Activated CD8-positive, alpha-beta memory T cell treated with anti-CD3 and anti-CD28 coated beads for 4 hours (primary cell): ENCODE results near the gene SLCO4A1.

Experiments
- DNase-seq, 2 donors: peaks; one replicate each; pipeline ENCODE4 v3.0.0-alpha.2; 2020; ENCODE audit warnings: low read depth in 2 of 2

The SLCO4A1 gene

DNA sequence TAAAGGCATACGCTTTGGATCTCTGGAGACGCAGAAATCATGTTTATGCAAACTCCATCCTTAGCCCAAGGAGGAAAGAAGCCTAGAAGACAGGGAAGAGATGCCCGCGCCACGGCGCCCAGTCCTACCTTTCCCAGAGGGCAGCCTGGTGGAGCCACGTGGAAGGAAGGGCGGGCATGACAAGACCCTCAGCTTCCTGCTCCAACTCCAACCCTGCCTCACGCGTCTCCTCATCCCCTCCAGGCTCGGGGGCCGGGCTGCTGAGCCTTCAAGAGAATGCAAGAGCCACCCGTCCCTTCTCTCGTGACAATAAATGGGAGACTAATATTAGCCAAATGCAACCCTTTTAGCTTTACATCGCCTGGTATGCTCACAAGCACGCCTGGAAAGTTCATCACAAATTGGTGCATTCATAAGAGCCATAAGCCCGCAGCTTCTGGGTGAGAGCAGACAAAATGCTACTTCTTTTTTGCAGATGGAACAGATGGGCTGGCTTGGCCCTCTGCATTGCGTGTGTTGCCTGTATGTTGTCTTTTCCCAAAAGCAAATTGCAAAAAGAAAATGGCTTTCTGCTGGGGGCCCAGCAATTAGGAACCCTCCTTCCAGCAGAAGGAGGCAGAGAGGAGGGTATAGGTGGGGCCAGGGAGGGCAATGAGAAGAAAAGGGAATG is 58.1 kb downstream of the SLCO4A1 start:
- no peak for DNase-seq

DNA sequence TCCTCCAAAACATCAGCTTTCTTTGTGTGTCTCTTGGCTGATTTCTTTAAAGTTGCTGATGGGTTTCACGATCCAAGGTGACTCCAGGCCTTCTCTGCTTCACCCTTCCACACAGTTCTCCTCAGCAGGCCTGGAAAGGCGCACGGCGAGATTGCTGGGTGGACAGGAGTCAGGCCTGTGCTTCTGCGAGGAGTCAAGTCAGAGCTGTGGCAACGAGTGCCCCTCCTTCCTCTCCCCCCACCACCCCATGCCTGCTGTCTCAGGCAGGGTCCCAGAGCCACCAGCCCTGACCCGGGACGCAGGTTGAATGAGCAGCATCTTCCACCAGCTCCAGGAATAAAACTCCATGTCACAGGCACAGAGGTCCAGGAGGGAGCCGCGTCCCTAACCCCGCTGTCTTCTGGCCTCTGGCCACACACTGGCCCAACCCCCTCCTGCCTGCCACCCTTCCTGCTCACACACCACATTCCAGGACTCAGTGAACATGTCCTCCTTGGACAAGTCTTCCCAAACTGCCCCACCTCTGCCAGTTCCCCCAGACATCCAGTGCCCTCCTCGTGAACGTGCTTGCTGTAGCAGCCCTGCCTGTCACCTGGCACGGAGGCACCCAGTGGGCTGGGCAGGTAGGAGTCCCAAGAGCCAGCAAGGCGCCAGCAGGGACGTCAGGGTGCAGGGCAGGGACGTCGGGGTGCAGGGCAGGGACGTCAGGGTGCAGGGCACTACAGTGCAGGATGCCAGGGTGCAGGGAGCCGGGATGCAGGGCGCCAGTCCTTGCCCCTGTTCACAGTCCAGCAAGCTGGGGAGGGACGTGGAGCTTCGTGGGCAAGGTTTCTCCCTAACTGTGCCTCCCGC is 59.1 kb downstream of the SLCO4A1 start:
- no peak for DNase-seq

DNA sequence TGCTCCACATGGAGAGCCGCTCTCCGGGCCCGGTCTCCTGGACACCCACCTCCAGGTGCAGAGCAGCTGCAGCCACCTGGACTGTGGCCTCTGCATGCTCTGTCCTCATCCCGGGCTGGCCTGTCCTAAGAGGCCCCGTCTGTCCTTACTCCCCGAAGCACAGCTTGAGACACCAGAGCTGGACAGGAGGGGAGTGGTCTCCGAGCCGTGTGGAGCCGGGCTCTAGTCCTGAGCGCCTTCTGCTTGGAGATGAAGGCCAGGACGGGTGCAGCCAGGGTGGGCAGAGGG is 59.7 kb downstream of the SLCO4A1 start:
- DNase-seq = no peak

DNA sequence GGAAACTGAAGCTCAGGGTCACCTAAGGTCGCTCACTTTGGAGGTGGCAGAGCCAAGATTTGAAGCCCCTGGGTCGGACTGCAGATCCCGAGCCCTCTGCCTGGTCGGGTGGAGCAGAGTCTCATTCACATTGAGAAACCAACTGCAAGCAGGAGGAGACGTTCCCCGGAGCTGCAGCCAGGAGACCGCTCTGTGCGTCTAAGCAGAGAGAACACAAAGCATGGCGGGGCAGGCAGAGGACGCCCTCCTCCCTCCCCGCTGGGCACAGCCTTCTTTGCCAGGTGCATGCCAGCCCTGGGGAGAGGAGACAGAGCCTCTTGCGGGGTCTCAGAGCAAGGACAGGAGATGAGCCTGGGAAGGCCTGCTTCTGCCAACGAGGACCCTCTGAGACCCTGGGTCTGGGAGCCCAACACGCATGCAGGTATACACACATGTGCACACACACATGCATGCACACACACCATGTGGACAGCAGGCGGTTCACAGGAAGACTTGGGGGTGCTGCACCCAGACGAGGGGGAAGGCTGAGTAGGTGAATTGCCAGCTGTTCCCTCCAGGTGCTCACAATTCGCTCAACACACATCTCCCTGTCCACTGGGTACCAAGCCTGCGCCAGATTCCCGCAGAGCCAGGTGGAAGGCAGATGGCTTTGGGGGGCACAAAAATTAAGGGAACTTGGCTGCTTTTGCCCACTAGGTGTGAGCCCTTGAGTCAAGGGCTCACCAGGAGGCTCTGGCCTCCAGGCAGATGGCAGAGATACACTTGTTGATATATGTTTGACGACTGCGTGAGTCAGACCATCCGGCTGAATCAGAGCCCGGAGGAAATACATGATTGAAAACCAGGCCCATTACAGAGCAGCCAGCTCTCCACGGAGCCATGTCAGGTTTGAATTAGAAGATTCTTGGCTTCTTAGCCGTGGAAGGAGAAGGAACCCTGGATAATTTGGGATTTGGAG is 60.9 kb downstream of the SLCO4A1 start:
- peak in 1 of 2 donors; percentile 16 for DNase-seq

DNA sequence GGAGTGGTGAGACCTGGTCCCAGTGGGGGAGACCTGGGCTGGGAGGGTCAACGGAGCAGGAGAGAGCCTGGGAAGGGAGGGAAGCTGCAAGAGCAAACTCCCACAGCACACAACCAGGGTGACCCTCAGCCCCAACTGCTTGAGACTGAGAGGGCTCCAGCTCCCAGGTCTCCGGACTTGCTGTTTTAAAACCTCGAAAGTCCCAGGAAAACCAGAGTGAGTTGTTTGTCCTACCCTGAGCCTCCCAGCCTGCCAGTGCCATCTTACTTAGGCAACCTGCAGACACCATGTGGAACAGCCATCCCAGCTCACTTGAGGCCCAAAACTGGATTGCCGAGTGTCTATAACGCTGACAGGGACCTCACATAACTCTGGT is 61.5 kb downstream of the SLCO4A1 start:
- no peak for DNase-seq

DNA sequence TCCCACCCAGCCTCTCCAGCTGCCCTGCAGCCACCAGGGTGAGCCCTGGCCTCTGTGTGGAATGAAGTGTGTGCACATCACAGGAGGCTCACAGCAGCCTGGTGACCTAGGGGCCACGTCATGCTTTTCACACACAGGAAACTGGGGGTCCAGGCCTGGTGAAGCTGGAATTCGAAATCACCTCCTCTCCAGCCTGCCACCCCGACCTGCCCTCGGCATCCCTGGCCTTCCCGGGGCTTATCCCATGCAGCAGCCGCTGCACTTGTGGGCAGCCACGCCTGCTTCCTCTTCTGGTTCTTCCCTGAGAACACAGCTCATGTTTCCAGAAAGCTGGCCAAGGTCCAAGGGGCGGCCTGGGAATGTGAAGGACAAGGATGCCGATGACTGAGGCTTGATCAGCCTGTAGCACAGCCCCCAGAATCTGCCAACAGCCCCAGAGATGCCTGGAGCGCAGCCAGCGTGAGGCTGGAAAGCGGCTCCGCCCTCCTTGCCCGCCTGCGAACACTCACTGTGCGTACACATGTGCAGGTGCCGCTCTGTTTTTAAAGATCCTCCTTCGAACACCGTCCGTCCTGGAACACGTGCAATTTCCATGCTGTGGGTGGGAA is 62.1 kb downstream of the SLCO4A1 start:
- DNase-seq = no peak

DNA sequence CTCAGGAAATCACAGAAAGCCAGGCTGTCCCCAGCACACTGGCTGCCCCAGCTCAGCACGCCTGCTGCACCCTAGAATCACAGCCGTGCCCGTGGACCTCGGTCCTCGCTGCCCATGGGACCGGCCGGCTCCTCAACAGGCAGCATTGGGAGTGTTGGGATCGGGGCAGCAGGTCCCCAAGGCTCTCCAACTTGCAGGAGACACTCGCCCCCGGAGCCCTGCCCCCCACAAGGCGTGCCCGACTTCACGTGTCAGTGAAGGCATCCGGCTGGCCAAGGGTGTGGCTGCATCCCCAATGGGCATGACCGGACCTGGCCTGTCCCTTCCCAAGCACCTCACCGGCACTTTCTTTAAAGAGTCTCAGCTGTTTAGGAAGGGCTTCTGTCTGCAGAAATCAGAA is 63.3 kb downstream of the SLCO4A1 start:
- DNase-seq = no peak

DNA sequence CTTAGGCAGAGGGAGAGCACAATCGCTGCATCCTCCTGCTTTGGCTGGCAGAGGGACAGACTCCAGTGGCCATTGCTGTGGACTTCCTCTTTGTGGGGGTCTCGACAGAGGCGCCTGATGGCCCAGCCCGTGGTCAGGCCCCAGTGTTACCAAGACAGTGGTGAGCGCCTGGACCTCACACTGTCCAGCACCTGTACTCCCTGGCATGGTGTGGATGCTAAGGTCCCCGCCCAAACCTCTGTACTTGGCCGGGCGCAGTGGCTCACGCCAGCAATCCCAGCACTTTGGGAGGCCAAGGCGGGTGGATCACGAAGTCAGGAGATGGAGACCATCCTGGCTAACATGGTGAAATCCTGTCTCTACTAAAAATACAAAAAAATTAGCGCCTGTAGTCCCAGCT is 64.0 kb downstream of the SLCO4A1 start:
- DNase-seq = no peak

DNA sequence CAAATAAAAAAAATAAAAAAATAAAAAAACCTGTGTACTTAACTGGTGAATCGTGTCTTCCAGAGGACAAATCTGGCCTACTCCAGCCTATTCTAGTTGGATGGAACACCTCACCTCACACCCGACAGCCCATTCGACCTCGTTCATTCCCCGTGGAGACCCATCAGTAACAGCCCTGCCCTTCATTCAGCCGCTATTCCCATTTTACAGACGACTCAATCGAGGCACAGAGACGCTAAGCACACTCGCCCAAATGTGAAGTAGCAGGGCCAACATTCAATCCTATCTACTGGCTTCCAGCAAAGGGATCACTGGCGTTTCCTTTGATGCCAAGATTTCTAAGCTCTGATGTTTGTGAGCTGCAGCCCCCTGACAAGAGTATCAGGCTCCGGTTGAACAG is 64.6 kb downstream of the SLCO4A1 start:
- no peak for DNase-seq

DNA sequence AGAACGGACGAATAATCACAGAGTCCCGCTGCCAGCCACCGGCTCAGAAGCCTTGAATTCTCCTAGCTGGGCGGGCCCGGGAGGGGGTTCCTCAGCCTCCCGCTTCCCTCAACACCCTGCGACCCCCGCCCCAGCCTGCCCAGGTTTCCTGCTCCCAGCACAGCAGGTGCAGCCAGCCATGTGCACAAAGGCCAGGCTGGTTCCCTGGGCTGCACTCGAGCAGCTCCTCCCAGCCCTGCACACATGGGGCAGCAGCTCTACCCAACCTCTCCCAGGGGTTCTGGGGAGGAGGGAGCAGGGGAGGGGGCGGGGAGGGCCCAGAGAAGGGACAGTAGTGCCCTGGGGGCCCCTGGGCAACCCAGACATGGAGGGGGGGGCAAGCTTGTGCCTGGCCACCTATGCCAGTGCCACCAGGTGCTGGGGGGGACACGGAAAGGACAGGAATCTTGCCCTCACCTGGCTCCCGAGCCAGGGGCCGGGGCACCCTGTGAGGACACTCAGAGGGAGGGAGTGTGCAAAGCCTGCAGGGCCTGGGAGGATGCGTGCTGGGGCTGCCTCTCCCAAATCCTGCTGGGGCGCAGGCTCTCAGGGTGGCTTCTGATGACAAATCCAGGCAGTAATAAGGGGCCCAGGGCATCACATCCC is 65.1 kb downstream of the SLCO4A1 start:
- DNase-seq = no peak

DNA sequence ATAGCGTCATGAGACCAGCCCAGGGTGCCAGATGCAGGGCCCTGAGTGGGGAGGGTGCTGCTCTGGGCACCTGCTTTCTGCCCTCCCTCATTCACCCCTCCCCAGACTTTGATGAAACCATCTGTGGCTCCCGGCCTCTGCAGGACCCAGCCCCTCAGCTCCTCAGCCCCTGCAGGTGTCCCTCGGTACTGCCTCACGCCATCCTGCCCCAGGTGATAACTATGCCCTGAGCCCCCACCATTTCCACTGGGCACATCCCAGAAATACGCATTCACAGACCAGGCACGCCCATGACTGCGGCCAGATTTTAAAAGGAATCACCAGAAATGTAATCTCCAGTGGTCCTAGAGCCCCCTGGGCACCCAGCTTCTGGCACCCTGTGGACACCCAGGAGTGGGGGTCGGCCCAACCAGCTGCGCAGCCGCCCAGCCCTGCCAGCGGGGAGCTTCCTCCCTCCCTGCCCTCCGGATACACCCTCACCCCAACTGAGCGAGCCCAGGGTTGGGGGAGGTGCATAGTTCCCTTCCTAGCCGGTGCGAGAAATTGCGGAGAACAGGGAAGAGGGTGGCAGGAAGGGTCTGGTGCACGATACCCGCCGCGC is 65.7 kb downstream of the SLCO4A1 start:
- no peak for DNase-seq

DNA sequence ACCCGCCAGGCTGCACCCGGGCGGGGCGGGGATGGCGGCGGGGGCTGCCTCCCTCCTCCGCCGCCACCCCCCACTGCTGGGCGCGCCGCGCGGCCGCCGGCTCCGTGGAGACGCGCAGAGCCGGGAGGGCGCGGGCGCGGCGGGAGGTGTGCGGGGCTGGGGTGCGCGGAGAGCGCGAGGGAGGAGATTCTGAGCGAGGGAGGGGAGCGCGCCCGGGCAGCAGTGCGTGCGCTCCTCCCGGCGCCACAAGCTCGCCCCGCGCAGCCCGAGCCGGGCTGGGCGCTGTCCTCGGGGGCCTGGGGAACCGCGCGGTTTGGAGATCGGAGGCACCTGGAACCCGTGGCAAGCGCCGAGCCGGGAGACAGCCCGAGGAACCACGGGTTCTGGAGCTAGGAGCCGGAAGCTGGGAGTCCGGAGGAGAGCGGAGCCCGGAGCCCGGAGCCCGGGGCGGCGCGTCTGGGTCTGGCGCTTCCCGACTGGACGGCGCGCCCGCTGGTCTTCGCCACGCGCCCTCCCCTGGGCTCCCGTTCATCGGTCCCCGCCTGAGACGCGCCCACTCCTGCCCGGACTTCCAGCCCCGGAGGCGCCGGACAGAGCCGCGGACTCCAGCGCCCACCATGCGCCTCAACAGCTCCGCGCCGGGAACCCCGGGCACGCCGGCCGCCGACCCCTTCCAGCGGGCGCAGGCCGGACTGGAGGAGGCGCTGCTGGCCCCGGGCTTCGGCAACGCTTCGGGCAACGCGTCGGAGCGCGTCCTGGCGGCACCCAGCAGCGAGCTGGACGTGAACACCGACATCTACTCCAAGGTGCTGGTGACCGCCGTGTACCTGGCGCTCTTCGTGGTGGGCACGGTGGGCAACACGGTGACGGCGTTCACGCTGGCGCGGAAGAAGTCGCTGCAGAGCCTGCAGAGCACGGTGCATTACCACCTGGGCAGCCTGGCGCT is 66.6 kb downstream of the SLCO4A1 start, which contains the start of gene NTSR1:
TSS of gene NTSR1 (plus strand) at position 246 of the 946 bp plus-strand sequence. CDS start at position 618, 372 bp downstream.
- no peak for DNase-seq

DNA sequence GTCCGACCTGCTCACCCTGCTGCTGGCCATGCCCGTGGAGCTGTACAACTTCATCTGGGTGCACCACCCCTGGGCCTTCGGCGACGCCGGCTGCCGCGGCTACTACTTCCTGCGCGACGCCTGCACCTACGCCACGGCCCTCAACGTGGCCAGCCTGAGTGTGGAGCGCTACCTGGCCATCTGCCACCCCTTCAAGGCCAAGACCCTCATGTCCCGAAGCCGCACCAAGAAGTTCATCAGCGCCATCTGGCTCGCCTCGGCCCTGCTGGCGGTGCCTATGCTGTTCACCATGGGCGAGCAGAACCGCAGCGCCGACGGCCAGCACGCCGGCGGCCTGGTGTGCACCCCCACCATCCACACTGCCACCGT is 67.2 kb downstream of the SLCO4A1 start:
- no peak for DNase-seq

DNA sequence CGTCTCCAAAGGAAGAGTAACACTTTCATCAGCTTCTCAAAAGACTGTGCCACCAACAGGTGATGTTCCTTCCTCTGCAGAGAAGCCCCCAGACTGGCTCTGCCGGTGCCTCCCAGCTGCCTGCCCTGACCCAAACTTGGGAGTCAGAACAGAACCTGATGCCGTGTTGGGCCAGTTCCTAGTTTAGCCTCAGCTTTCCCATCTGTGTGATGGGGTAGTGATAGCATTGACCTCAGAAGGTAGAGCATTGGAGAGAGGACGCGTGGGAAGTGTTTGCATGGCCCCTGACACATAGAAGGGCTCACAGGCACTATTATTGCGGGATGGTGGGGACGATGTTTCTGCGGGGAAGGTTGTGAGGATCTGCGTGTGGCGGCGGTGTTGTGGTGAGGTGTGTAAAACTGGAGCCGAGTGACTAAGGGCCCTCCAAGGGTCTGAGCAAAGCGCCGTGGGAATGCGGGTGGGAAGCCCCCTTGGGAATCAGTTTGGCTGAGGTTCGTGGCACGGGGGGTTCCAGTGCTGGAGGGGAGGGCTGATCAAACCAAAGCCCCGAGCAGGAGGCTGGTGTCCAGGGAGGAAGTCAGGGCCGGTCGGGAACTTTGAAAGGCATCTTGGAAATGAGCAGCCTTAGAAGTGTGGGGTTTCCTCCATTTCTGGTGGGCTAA is 68.0 kb downstream of the SLCO4A1 start:
- DNase-seq = no peak

DNA sequence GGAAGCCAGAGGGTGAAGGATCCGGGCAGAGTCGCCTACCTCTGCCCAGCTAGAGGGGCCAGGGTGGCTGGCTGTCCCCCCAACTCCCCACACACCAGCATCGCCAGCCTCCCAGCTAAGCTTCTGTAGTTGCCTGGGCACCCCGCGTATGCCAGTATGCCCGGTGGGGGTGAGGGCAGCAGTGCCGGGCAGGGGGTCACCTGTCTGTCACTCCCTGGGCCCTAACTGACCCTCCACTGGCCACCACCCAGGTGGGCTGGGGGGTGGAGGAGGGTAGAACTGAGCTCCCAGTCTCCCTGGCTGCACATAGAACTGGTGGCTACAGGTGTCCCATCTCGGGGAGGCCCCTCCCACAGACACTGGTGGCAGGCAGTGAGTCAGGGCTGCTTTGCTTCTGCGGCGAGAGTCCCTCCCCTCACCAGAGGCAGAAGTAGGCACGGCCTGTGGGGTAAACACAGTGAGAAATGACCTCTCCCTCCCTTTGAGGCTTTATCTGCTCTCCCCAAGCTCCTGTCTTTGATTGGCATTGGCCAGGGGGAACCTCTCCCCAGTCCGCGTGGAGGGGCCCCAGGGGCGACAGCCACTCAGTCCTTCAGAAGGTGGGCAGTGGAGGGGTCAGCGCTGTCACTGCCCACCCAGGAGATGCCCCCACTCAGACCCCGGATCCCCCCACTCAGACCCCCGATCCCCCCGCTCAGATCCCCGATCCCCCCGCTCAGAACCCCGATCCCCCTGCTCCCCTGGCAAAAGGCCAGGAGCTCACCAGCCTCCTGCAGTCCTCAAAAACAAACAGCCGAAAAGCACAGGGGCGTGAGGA is 68.8 kb downstream of the SLCO4A1 start:
- DNase-seq = peak in 1 of 2 donors; percentile 20

DNA sequence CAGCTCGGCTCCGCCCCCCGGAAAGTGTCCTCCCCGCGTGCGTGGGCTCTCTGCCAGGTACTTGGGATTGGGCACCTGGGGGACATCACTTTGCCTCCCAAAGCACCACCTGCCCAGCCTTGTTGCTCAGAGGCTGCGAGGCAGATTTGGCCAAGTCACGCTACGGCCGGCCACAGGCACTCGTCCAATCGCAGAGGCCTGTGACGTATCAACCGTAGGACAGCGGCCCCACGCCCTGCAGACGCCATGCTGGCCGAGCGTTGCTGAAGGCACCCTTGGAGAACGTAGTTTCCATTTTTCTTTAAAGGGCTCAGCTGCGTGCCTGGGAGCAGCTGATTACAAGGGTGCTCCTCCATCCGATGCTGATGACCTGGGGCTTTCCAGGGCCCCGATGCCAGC is 69.4 kb downstream of the SLCO4A1 start:
- no peak for DNase-seq

DNA sequence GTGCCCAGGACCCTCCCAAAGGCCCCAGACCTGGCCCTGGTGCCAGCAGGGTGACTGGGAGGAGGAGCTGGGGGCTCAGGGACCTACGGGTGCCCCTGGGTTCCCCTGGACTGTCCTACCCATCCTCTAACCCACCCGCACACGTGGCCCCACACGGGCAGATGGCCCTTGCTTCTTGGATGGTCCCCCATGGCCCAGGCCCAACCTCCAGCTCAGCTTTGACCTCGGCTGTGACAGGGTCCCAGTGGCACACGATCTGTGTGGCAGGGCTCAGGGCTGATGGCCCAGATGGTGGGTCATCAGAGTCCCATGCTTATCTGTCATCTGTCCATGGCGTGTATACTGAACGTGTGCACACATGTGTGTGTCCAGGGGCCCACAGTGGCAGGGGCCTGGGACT is 70.3 kb downstream of the SLCO4A1 start:
- DNase-seq = no peak

DNA sequence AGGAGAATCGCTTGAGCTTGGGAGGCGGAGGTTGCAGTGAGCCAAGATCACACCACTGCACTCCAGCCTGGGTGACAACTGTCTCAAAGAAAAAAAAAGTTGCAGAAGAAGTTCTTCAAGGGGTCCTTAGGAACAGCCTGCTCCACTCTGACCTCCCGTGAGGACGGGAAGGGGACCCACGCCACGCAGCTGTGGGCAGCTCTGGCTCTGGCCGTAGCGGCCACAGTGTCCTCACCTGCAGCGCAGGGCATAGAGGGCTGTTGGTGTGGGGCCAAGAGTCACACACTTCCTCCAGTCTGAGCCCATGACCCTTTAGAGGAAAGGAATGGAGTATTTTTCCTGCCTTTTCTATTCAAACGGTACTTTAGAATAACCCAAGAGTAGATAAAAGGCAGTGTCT is 71.7 kb downstream of the SLCO4A1 start:
- no peak for DNase-seq

DNA sequence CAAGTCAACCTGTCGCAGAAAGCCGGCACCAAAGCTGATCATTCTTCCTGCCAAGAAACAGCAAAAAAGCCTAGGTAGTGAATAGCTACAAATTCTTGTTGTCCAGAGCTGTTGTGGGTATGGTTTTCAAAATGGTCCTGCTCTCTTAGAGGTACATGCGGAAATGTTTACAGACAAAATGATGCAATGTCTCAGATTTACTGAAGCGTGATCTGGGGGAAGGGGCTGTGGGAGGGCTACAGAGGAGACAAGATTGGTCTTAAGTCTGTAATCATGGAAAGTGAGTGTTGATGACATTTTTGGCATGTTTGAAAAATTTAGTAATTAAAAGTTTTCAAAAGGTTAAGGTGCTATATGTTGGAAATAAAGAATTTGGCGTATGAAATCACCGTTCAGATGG is 72.5 kb downstream of the SLCO4A1 start:
- DNase-seq = no peak
